Kidney (tissue), 14 donors: Measurements from ENCODE around the gene FBF1. TPM values are rescaled to one million over a fixed set of nuclear protein-coding genes. Genes with fewer than 3 reads are reported as not detected.

Source experiments
- DNase-seq, 5 donors: peaks; one replicate each; pipeline ENCODE4 v3.0.0-alpha.2; 2013 to 2020
- FAIRE-seq: peaks from 2 replicates; lab custom pipeline; 2012; peaks lifted over from hg19 to GRCh38; lab: Jason Lieb, UNC
- H3K27ac ChIP-seq, 2 donors: one replicate each; pipeline ENCODE4 v1.7.0; 2013; ENCODE audit warnings: low read depth in 2 of 2, low read length in 2 of 2, inconsistent platforms in 1 of 2
- H3K27me3 ChIP-seq: one replicate; pipeline ENCODE4 v1.7.1; 2013; ENCODE audit warnings: low read length, inconsistent platforms; ENCODE audit not compliant: control insufficient read depth, insufficient read depth
- H3K36me3 ChIP-seq, 3 donors: one replicate each; pipeline versions ENCODE4 v1.7.0 to v1.7.1; 2013; ENCODE audit warnings: low read length in 3 of 3, control low read depth in 1 of 3, inconsistent platforms in 1 of 3; ENCODE audit not compliant: insufficient read depth in 3 of 3, control insufficient read depth in 2 of 3
- H3K4me1 ChIP-seq, 3 donors: one replicate each; pipeline versions ENCODE4 v1.7.0 to v1.7.1; 2013; ENCODE audit warnings: low read length in 3 of 3, inconsistent platforms in 1 of 3, low read depth in 1 of 3; ENCODE audit not compliant: control insufficient read depth in 2 of 3, insufficient read depth in 2 of 3
- H3K4me3 ChIP-seq, 3 donors: one replicate each; pipeline versions ENCODE4 v1.7.0 to v1.8.1; 2013; ENCODE audit warnings: low read length in 3 of 3, control low read depth in 1 of 3, inconsistent platforms in 1 of 3
- H3K9ac ChIP-seq, 3 donors: one replicate each; pipeline versions ENCODE4 v1.7.0 to v1.7.1; 2013; ENCODE audit warnings: low read length in 3 of 3, control low read depth in 1 of 3, inconsistent platforms in 1 of 3
- H3K9me3 ChIP-seq, 3 donors: one replicate each; pipeline versions ENCODE4 v1.7.0 to v1.7.1; 2013; ENCODE audit warnings: low read length in 3 of 3, control low read depth in 1 of 3, inconsistent platforms in 1 of 3; ENCODE audit not compliant: control insufficient read depth in 2 of 3, insufficient read depth in 1 of 3
- intact Hi-C: fragments of 100-400 bp; cut with DNase I; formaldehyde crosslinking; loops from one replicate; pipeline ENCODE4 v1.11.1; 2022
- polyA plus RNA-seq: library from polyadenylated mRNA; stranded (reverse); fragments of 350-450 nt; fragmentation: Illumina TruSeq; extraction: RNeasy Lipid Tissue Mini Kit (QIAGEN cat#74804); gene quantifications from one replicate; pipeline ENCODE4 v1.2.3, GENCODE V29; 2014; ENCODE audit warnings: low read depth, low replicate concordance; ENCODE audit not compliant: insufficient read depth
- total RNA-seq: library from RNA; stranded (reverse); fragmentation: NEBNext Ultra II Directional; extraction: Animal tissue kit (Norgen Biotek cat#: 25700); gene quantifications from one replicate; pipeline ENCODE4 v1.2.1, GENCODE V29; 2021
- TF ChIP-seq, protein P1 (sequence below): IDR thresholded peaks from 3 replicates; pipeline ENCODE4 v1.5.1; 2012; ENCODE audit warnings: mild to moderate bottlenecking, moderate library complexity, borderline replicate concordance; ENCODE audit not compliant: insufficient read depth; ENCODE audit errors: extremely low read depth
- donor health status: control.
- donor health status: control.
- donor health status: control.
- donor health status: control.
- donor health status: control.
- donor health status: DM: yes; HTN: yes; CAD: no.
- donor health status: Normal renal cell carcinoma (clear cell type).

Gene FBF1
- total and polyA plus RNA-seq, 2 donors from 2014 or later, result 5.7 to 11.5 TPM

DNA sequence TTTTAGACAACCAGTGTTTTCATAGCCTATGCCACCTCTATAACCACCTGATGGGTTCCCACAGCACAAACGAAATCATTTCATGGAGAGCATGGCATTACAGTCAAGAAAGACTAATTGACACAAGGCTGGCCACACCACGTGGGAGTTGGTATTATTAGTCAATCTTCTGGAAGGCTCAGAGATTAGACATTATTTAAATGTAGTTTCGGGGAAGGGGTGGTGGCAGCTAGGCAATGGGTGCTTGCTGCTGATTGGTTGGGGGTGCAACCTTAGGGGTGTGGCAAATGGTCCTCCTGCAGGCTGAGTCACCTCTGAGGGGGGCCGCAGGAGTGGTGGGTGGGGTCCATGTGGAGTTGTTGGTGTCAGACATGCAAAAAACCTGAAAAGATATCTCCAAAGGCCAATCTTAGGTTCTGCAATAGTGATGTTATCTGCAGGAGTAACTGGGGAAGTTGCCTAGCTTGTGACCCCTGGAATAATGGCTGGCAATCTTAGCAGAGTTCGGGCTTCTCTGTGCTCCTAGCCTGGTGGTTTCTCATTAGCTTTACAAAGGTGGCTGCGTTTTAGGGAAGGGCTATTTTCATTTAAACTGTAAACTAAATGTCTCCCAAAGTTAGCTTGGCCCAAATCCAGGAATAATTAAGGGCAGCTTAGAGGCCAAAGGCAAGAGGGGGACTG is 42.8 kb upstream of the FBF1 start:
- Histone ChIP-seq H3K9me3 (no peaks in the 10 kb centered on the region), H3K27me3 (no peaks in the 10 kb centered on the region), H3K4me1 (peaks cover 2 to 8% (median 6%) of the 10 kb centered on the region in 3 donors), H3K4me3 (no peak overlapping the region), H3K27ac (peak overlapping the region; percentile 26 to 32), H3K36me3 (peaks cover 0 to 5% (median 0%) of the 10 kb centered on the region in 3 donors), H3K9ac (no peak overlapping the region)
- TF ChIP-seq, protein P1, sequence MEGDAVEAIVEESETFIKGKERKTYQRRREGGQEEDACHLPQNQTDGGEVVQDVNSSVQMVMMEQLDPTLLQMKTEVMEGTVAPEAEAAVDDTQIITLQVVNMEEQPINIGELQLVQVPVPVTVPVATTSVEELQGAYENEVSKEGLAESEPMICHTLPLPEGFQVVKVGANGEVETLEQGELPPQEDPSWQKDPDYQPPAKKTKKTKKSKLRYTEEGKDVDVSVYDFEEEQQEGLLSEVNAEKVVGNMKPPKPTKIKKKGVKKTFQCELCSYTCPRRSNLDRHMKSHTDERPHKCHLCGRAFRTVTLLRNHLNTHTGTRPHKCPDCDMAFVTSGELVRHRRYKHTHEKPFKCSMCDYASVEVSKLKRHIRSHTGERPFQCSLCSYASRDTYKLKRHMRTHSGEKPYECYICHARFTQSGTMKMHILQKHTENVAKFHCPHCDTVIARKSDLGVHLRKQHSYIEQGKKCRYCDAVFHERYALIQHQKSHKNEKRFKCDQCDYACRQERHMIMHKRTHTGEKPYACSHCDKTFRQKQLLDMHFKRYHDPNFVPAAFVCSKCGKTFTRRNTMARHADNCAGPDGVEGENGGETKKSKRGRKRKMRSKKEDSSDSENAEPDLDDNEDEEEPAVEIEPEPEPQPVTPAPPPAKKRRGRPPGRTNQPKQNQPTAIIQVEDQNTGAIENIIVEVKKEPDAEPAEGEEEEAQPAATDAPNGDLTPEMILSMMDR, result no peak
- DNase-seq, result peak in 1 of 5 donors; percentile 79
- FAIRE-seq, result no peak
- intact Hi-C loops, result no loop called here

DNA sequence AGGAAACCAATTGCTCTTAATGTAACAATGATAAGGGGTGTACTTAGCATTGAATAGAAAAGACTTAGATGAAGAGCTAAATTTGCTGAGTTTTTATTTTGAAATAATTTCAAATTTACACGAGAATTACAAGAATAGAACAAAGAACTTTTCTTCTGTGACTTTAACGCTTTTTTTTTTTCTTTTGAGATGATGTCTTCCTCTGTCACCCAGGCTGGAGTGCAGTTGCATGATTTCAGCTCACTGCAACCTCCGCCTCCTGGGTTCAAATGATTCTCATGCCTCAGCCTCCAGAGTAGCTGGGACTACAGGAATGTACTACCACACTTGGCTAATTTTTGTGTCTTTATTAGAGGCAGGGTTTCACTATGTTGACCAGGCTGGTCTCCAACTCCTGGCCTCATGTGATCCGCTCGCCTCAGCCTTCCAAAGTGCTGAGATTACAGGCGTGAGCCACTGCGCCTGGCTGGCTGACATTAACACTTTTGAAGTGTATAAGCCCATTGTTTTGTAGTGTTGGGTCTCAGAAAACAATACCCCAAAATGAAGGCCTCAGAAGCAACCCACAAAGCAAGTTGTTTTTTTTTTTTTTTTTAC is 40.3 kb upstream of the FBF1 start:
- TF ChIP-seq, protein P1, result no peak
- H3K4me1 ChIP-seq, result peaks cover 6 to 14% (median 8%) of the 10 kb centered on the region in 3 donors
- H3K9ac ChIP-seq, result no peak overlapping the region
- intact Hi-C loops, result no loop called here
- H3K9me3 ChIP-seq, result no peaks in the 10 kb centered on the region
- no peak for FAIRE-seq
- no peaks in the 10 kb centered on the region for H3K27me3 ChIP-seq
- no peak overlapping the region for H3K27ac ChIP-seq
- no peaks in the 10 kb centered on the region for H3K36me3 ChIP-seq
- no peak overlapping the region for H3K4me3 ChIP-seq
- no peak for DNase-seq

DNA sequence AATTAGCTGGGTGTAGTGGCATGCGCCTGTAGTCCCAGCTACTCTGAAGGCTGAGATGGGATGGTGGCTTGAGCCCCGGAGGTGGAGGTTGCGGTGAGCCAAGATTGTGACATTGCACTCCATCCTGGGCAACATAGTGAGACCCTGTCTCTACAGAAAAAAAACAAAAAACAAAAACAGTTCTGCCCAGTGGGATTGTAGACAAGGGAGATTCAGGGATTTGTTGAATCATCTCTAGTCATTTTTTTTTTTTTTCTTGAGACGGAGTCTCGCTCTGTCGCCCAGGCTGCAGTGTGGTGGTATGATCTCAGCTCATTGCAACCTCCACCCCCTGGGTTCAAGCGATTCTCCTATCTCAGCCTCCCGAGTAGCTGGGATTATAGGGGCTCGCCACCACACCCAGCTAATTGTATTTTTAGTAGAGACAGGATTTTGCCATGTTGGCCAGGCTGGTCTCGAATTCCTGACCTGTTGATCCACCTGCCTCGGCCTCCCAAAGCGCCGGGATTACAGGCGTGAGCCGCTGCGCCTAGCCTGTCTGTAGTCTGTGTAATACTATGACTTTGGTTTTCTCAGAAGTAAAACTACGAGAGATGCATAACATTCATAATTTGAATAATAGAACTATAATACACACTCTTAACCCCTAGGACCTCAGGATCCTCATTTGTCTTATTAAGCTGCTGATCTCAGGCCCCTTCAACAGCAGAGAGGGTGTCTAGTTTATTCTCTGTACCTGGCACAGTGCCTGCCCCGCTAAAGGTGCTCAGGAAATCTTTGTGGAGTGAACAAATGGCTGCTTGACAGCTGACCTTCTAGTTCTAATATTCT is 39.6 kb upstream of the FBF1 start:
- peak in 1 of 5 donors; percentile 9 for DNase-seq
- peaks cover 6 to 17% (median 8%) of the 10 kb centered on the region in 3 donors for H3K4me1 ChIP-seq
- no peak for FAIRE-seq

More for the DNA sequence above, 39.6 kb upstream of the FBF1 start:
- Histone ChIP-seq H3K27ac (peak overlapping the region; percentile 99 to 100), H3K4me3 (peak overlapping the region; percentile 78 to 90 (median 80)), H3K36me3 (no peaks in the 10 kb centered on the region), H3K27me3 (no peaks in the 10 kb centered on the region), H3K9me3 (no peaks in the 10 kb centered on the region), H3K9ac (peak overlapping the region; percentile 85 to 95 (median 92))
- intact Hi-C loops, result no loop called here
- TF ChIP-seq, protein P1, result no peak
